IPS DF 6.9 (cell line): ENCODE measurements around the gene HEPACAM2.

ENCODE experiments used
- DNase-seq: peaks from one replicate; pipeline ENCODE4 v3.0.0-alpha.2; 2013; ENCODE audit warnings: low read depth, low spot score
- H3K27ac ChIP-seq: one replicate; pipeline ENCODE4 v1.5.1; 2013; ENCODE audit warnings: low read length, control low read depth
- H3K27me3 ChIP-seq: 2 replicates; pipeline ENCODE4 v1.6.1; 2013; ENCODE audit warnings: mild to moderate bottlenecking, low read length; ENCODE audit not compliant: control insufficient read depth, insufficient read depth
- H3K36me3 ChIP-seq: 2 replicates; pipeline ENCODE4 v1.6.1; 2013; ENCODE audit warnings: low read length; ENCODE audit not compliant: control insufficient read depth, insufficient read depth
- H3K4me1 ChIP-seq: 2 replicates; pipeline ENCODE4 v1.6.1; 2013; ENCODE audit warnings: low read length; ENCODE audit not compliant: control insufficient read depth, insufficient read depth
- H3K4me3 ChIP-seq: 2 replicates; pipeline ENCODE4 v1.5.1; 2013; ENCODE audit warnings: mild to moderate bottlenecking, low read length
- H3K9me3 ChIP-seq: 2 replicates; pipeline ENCODE4 v1.6.1; 2013; ENCODE audit warnings: low read length, inconsistent platforms; ENCODE audit not compliant: control insufficient read depth, insufficient read depth
- WGBS: extraction: QIAGEN DNeasy Blood & Tissue Kit; methylation state at CpG from one replicate; pipeline ENCODE4 v1.1.7; 2013; ENCODE audit warnings: mixed read lengths, missing lambda C conversion rate; ENCODE audit not compliant: insufficient read length, insufficient coverage; 5-methylcytosine and 5-hydroxymethylcytosine counted together

HEPACAM2 gene

GRCh38 chr7:93175219-93175618 lies 51.0 kb downstream of the HEPACAM2 start:
- DNase-seq = no peak
- H3K36me3 ChIP-seq = no peaks in the 10 kb centered on the region
- H3K9me3 ChIP-seq = no peaks in the 10 kb centered on the region
- no peaks in the 10 kb centered on the region for H3K4me1 ChIP-seq
- H3K27ac ChIP-seq = no peak overlapping the region
- no peak overlapping the region for H3K4me3 ChIP-seq
- H3K27me3 ChIP-seq = no peaks in the 10 kb centered on the region
- WGBS = no CpG with 5 or more reads among the region's 2 CpGs

DNA sequence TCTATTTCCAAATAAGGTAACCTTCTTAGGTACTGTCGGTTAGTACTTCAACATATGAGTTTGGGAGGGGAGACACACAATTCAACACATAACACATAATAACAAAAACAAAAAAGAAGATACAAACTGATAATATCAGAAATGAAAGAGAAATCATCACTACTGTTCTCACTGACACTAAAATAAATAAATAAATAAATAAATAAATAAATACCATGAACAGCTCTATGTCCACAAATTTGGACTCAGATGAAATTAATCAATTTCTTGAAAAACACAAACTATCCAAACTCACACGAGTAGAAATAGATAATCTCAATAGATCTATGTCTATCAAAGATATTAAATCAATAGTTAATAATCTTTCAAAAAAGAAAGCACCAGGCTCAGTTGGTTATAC lies 53.6 kb downstream of the HEPACAM2 start:
- no CpG with 5 or more reads among the region's 2 CpGs for WGBS
- H3K27me3 ChIP-seq = no peaks in the 10 kb centered on the region
- H3K4me3 ChIP-seq = no peak overlapping the region
- H3K36me3 ChIP-seq = no peaks in the 10 kb centered on the region
- H3K9me3 ChIP-seq = no peaks in the 10 kb centered on the region
- no peak overlapping the region for H3K27ac ChIP-seq
- DNase-seq = no peak
- H3K4me1 ChIP-seq = no peaks in the 10 kb centered on the region

DNA sequence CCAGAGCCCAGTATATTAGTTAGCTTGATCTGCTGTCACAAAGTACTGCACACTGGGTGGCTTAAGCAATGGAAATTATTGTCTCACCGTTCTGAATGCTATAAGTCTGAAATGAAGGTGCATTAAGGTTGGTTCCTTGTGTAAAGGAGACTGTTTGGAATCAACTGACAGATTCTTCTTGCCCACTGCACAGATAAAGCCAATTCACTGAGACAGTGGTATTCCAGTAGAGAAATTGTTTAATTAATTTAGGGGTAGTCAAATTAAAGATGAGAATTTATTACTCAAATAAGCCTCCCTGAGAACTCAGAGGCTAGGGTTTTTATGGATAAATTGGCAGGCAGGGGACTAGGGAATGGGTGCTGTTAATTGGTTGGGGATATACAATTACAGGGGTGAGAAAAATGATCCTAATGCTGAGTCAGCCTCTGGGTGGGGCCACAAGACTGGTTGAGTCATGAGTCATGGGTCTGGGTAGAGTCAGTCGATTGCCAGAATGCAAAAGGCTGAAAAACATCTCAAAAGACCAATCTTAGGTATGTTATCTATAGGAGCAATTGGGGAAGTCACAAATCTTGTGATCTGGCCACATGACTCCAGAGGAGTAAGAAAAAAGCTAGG lies 54.6 kb downstream of the HEPACAM2 start:
- Histone ChIP-seq H3K9me3 (no peaks in the 10 kb centered on the region), H3K36me3 (no peaks in the 10 kb centered on the region), H3K4me3 (no peak overlapping the region), H3K27ac (no peak overlapping the region), H3K27me3 (no peaks in the 10 kb centered on the region), H3K4me1 (no peaks in the 10 kb centered on the region)
- DNase-seq = no peak
- WGBS = no CpG with 5 or more reads among the region's 2 CpGs

DNA sequence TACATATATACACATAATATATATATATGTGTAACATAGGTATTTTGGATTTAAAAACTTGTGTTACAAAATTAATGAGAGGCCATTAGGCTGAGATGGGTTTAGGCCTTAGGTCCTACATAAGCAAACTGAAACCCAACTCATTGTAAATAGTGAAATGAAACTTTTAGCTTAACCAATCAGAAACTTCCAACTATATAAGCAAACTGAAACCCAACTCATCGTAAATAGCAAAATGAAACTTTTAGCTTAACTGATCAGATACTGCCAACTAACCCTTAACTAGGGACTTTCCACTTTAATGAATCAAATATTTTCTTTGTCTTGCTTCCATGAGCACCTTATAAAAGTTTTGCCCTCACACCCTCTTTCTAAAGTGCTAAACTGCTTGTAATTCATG lies 60.8 kb downstream of the HEPACAM2 start:
- Histone ChIP-seq H3K27me3 (no peaks in the 10 kb centered on the region), H3K36me3 (no peaks in the 10 kb centered on the region), H3K27ac (no peak overlapping the region), H3K4me3 (no peak overlapping the region), H3K9me3 (no peaks in the 10 kb centered on the region), H3K4me1 (no peaks in the 10 kb centered on the region)
- WGBS = no CpG with 5 or more reads among the region's 1 CpG
- no peak for DNase-seq

GRCh38 chr7:93164766-93165165 lies 61.5 kb downstream of the HEPACAM2 start:
- no peak overlapping the region for H3K4me3 ChIP-seq
- H3K27ac ChIP-seq = no peak overlapping the region
- no peaks in the 10 kb centered on the region for H3K9me3 ChIP-seq
- H3K4me1 ChIP-seq = no peaks in the 10 kb centered on the region
- no peaks in the 10 kb centered on the region for H3K27me3 ChIP-seq
- DNase-seq = no peak
- H3K36me3 ChIP-seq = no peaks in the 10 kb centered on the region
- WGBS = no CpG with 5 or more reads among the region's 2 CpGs

GRCh38 chr7:93161181-93161762 lies 65.0 kb downstream of the HEPACAM2 start:
- Histone ChIP-seq H3K4me1 (no peaks in the 10 kb centered on the region), H3K9me3 (no peaks in the 10 kb centered on the region), H3K27me3 (no peaks in the 10 kb centered on the region), H3K4me3 (no peak overlapping the region), H3K36me3 (no peaks in the 10 kb centered on the region), H3K27ac (no peak overlapping the region)
- no peak for DNase-seq
- no CpG with 5 or more reads among the region's 3 CpGs for WGBS

DNA sequence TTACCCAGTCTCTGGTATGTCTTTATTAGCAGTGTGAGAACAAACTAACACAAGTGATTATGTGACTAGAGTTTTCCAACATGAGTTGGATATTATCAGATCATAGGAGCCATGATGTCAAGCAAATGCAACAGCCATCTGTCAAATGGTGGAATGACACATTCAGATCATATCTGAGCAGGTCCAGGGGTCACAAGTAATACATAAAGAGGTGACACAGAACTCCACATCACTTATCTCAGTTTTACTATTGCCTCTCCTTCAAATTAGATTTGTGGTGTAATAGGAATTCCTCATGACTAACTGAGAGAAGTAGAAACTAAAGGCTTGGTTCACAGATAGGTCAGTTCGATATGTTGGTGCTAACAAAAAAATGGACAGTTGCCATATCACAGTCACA lies 65.9 kb downstream of the HEPACAM2 start:
- WGBS = no CpG with 5 or more reads among the region's 1 CpG

GRCh38 chr7:93159490-93159889 lies 66.8 kb downstream of the HEPACAM2 start:
- H3K9me3 ChIP-seq = no peaks in the 10 kb centered on the region
- WGBS = no CpG with 5 or more reads among the region's 3 CpGs
- DNase-seq = no peak
- no peak overlapping the region for H3K27ac ChIP-seq
- H3K36me3 ChIP-seq = no peaks in the 10 kb centered on the region
- H3K4me3 ChIP-seq = no peak overlapping the region
- no peaks in the 10 kb centered on the region for H3K4me1 ChIP-seq
- H3K27me3 ChIP-seq = no peaks in the 10 kb centered on the region

More for the DNA sequence above, 65.9 kb downstream of the HEPACAM2 start:
- H3K4me1 ChIP-seq = no peaks in the 10 kb centered on the region
- DNase-seq = no peak
- no peaks in the 10 kb centered on the region for H3K27me3 ChIP-seq
- H3K9me3 ChIP-seq = no peaks in the 10 kb centered on the region
- no peaks in the 10 kb centered on the region for H3K36me3 ChIP-seq
- H3K4me3 ChIP-seq = no peak overlapping the region
- H3K27ac ChIP-seq = no peak overlapping the region

GRCh38 chr7:93156884-93157283 lies 69.4 kb downstream of the HEPACAM2 start:
- WGBS = no CpG with 5 or more reads among the region's 1 CpG
- no peak overlapping the region for H3K27ac ChIP-seq
- no peak for DNase-seq
- no peaks in the 10 kb centered on the region for H3K36me3 ChIP-seq
- H3K9me3 ChIP-seq = no peaks in the 10 kb centered on the region
- no peaks in the 10 kb centered on the region for H3K4me1 ChIP-seq
- H3K27me3 ChIP-seq = no peaks in the 10 kb centered on the region
- H3K4me3 ChIP-seq = no peak overlapping the region

DNA sequence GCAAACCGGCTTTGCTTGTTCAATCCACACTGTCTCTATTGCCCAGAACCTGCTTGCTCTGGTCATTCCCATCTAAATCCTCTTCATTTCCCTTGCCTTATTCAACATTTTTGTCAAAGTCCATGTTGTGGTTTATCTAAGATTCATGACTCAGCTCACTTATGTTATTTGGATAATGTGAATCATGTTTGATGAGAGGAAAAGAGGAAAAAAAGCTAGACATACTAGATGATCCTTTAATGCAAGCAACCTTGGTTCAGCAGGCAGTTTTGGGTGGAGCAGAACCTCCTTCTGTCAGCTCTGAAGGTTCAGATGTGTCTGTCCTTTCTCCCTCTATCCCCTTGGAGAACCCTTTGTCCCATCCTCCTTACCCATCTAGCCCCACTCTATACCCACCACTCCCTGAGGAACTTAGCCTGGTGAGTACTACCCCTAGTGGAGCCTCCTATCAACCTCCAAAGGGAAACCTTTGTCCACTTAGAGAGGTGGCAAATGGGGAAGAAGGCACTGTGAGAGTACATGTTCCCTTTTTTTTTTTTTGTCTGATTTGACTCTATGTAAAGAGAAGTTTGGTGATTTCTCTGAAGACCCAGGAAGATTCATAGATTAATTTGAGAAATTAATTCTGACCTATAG lies 76.0 kb downstream of the HEPACAM2 start:
- Histone ChIP-seq H3K27me3 (no peaks in the 10 kb centered on the region), H3K4me1 (no peaks in the 10 kb centered on the region), H3K36me3 (no peaks in the 10 kb centered on the region), H3K4me3 (no peak overlapping the region), H3K27ac (no peak overlapping the region), H3K9me3 (no peaks in the 10 kb centered on the region)
- no peak for DNase-seq
- no CpG with 5 or more reads among the region's 1 CpG for WGBS

DNA sequence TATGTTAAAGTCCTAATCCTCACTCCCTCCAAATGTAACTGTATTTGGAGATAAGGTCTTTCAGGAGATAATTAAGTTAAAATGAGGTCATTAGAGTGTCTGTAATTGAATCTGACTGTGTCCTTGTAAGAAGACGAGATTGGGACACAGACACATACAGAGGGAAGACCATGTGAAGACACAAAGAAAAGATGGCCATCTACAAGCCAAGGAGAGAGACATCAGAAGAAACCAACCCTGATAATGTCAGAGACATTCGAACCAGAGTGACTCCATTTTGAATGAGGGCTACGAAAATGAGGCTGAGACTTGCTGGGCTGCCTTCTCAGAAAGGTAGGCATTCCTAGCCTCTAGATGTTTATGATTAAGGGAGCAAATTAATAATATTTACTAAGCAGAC lies 77.5 kb downstream of the HEPACAM2 start:
- H3K27ac ChIP-seq = no peak overlapping the region
- no peaks in the 10 kb centered on the region for H3K9me3 ChIP-seq
- H3K4me1 ChIP-seq = no peaks in the 10 kb centered on the region
- H3K27me3 ChIP-seq = no peaks in the 10 kb centered on the region
- H3K4me3 ChIP-seq = no peak overlapping the region
- H3K36me3 ChIP-seq = no peaks in the 10 kb centered on the region
- no CpG with 5 or more reads among the region's 3 CpGs for WGBS
- no peak for DNase-seq
